Measurements from ENCODE around the gene HCST. TPM values are rescaled to one million over a fixed set of nuclear protein-coding genes. Genes with fewer than 3 reads are reported as not detected.

The HCST gene
- total and polyA plus RNA-seq, 2 of the 4 experiments (the other 2 are of a cell fraction): 1.5 TPM; not detected in 1

- Histone ChIP-seq H3K79me1 (ENCODE audit: low read depth in 1 of 2, low read length in 2 of 2) (no peaks in the 10 kb centered on the region), H3K36me3 (ENCODE audit: control insufficient read depth, insufficient read depth, low read length) (no peaks in the 10 kb centered on the region), H2AK5ac (ENCODE audit: low read depth, low read length) (no peak overlapping the region), H3K9me1 (ENCODE audit: insufficient read depth, low read length) (no peaks in the 10 kb centered on the region), H3K18ac (ENCODE audit: low read depth, low read length) (no peak overlapping the region), H2BK20ac (ENCODE audit: low read depth, low read length) (no peak overlapping the region), H2AK9ac (replicated peaks; ENCODE audit: low read depth, low read length, poor library complexity) (no peak overlapping the region), H4K8ac (ENCODE audit: low read depth in 2 of 2, low read length in 2 of 2) (no peak overlapping the region), H3K27ac (ENCODE audit: insufficient read depth, low read length) (no peak overlapping the region), H3K4ac (ENCODE audit: low read depth, low read length) (no peak overlapping the region), H3K9ac (ENCODE audit: low read depth, low read length) (no peak overlapping the region), H3K4me2 (ENCODE audit: low read depth, low read length) (no peak overlapping the region), H3K4me3 (ENCODE audit: insufficient read depth, low read depth, low read length) (no peak overlapping the region), H3K27me3 (ENCODE audit: control insufficient read depth, insufficient read depth, low read length) (peaks cover 66% of the 10 kb centered on the region), H2AFZ (replicated peaks; ENCODE audit: low read length, poor library complexity) (no peak overlapping the region), H3K23ac (ENCODE audit: low read depth, low read length) (no peak overlapping the region), H2BK15ac (ENCODE audit: low read depth, low read length) (no peak overlapping the region), H4K91ac (ENCODE audit: insufficient read depth, low read depth, low read length) (no peak overlapping the region), H3K56ac (ENCODE audit: extremely low read depth, insufficient read depth, low read length) (no peak overlapping the region), H2BK5ac (ENCODE audit: low read depth, low read length, poor library complexity, severe bottlenecking) (no peak overlapping the region), H4K5ac (ENCODE audit: low read depth, low read length) (no peak overlapping the region), H4K20me1 (ENCODE audit: insufficient read depth, low read length) (no peaks in the 10 kb centered on the region; the same call in 1 of the 2 replicates), H3K9me3 (ENCODE audit: control insufficient read depth, insufficient read depth, low read length) (no peaks in the 10 kb centered on the region), H2BK120ac (ENCODE audit: low read depth, low read length) (no peak overlapping the region), H3K14ac (replicated peaks; ENCODE audit: low read depth, low read length) (no peak overlapping the region), H3K4me1 (ENCODE audit: control insufficient read depth, insufficient read depth, low read length) (no peaks in the 10 kb centered on the region; the same call in 1 of the 2 replicates)
- WGBS, 2 experiments (ENCODE audit: extremely low coverage in 2 of 2, insufficient read length in 1 of 2): 59% methylated on average over 8 of the region's 19 CpGs; no CpG with 5 or more reads in 1 of the 2 experiments
- DNase-seq (no peak), ATAC-seq (ENCODE audit: low read depth) (no peak)
- in situ Hi-C loops (cut with MboI; ENCODE audit: low sequenced_read_pairs) (no loop called here), dilution Hi-C loops (cut with HindIII; ENCODE audit: low sequenced_read_pairs, unreplicated experiment) (no loop called here), intact Hi-C loops (cut with micrococcal nuclease) (no loop called here)
- ChIA-PET POLR2A (ENCODE audit: unreplicated experiment) (no interaction called here), CTCF (no interaction called here)
- TF ChIP-seq NFE2L2 (IDR thresholded peaks at IDR 0.05; ENCODE audit: low read depth, low read length): no peak
- no peak for TF ChIP-seq SMC3 (IDR thresholded peaks at IDR 0.05; ENCODE audit: low read depth, low read length)
- no peak for TF ChIP-seq ELK1 (IDR thresholded peaks at IDR 0.05; ENCODE audit: borderline replicate concordance, low read depth, low read length)
- no peak for TF ChIP-seq MAZ (IDR thresholded peaks at IDR 0.05; ENCODE audit: borderline replicate concordance, low read depth, low read length)
- TF ChIP-seq CTCF (conservative IDR thresholded peaks at IDR 0.05; ENCODE audit: low read depth, low read length): no peak
- TF ChIP-seq FOS (IDR thresholded peaks at IDR 0.05; ENCODE audit: low read depth, low read length): no peak
- no peak for TF ChIP-seq RCOR1 (IDR thresholded peaks at IDR 0.05; ENCODE audit: insufficient replicate concordance, low read length)
- no peak for TF ChIP-seq BHLHE40 (IDR thresholded peaks at IDR 0.05; ENCODE audit: low read depth, low read length)
- TF ChIP-seq RFX5 (IDR thresholded peaks at IDR 0.05; ENCODE audit: low read depth, low read length): no peak
- TF ChIP-seq MXI1 (IDR thresholded peaks at IDR 0.05; ENCODE audit: borderline replicate concordance, low read depth, low read length): no peak
- TF ChIP-seq CEBPB (IDR thresholded peaks at IDR 0.05; ENCODE audit: low read depth, low read length): no peak
- TF ChIP-seq POLR2A (IDR thresholded peaks at IDR 0.05; ENCODE audit: low read depth, low read length): no peak
- no peak for TF ChIP-seq MAFK (IDR thresholded peaks at IDR 0.05; ENCODE audit: low read depth, low read length)
- no peak for TF ChIP-seq RAD21 (IDR thresholded peaks at IDR 0.05; ENCODE audit: low read length)
- BruUV-seq (replicated peaks): no TSS peak
These were observed 40.6 kb upstream of the HCST start for GRCh38 chr19:35861640-35862160.

Data from IMR-90 (cell line).